ACHN (cell line): Measurements from ENCODE around the gene THOC1.

Source experiments
- DNase-seq: peaks from one replicate; pipeline ENCODE4 v3.0.0-alpha.2; 2015
- in situ Hi-C: cut with HindIII; loops from 2 replicates; pipeline ENCODE4 v1.10.0; 2017; ENCODE audit warnings: low sequenced_read_pairs, low pct_ligation_motif_present, low pct_unique_long_range_greater_than_20kb

THOC1 gene

DNA sequence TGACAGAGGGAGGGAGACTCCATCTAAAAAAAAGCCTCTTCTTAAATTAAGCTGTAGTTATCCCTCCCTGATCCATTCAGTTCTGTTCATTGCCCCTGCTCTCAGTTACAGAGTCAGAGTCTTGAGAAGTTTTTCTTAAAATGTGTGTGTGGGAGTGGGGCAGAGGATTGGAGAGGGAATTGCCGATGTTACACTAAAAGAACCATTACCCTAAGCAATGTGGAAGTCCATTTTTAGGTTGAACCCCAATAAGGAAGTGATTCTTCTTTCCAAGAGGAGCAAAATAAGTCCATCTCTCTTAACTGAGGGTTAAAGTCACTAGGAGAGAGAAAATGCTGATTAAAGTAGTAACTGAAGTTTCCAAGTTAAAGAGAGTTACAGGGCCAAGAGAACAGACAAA lies 21.2 kb upstream of the THOC1 start:
- DNase-seq, result no peak
- in situ Hi-C loops, result no loop called here

DNA sequence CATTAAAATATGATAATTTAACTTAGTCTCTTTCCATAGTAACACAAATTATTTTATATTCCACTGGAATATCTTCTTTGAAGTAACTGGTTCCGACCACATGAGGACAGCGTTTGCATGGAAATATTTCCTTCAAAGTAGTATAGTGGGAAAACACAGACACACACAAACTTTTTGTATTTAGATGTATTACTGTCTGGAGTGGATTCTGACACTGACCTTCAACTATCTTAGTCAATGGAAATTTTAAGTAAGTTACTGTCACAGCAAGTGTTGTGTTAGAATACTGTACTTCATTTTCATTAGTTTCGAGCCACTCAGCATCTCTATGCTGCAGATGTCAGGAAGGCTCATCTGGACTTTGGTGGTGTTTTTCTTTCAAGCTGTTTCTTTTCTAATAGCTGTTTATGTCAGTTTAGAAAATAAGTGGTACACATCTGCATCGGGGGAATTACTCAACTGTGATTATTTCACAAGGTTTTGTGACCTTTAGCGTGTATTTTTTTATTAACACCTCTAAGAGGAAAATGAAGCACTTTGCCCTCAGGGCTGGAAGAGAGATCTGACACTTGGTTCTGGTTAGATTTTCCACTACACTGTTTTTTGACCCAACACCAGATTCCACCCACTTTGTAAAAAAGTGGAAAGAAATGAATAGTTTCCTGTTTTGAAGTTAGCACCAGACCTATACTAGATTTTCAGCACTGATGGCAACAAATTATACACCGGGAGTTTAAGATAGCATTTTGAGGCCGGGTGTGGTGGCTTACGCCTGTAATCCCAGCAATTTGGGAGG lies 18.9 kb upstream of the THOC1 start:
- peak; percentile 42 for DNase-seq
- in situ Hi-C loops, result no loop called here

DNA sequence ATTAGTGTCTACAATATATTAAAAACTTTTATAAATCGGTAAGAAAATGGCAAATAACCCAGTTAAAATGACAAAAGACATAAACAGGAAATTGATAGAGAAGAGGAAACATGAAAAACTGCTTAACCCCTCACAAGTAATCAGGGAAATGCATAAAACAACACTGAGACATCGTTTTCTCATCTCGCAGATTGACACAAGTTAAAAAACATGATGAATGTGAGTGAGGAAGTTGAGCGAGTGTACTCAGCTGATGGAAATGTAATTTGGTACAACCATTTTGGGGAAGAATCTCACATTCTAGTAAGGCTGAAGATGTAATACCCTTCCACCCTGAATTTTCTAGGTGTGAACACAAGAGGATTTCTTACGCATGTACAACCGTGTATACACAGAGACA lies 18.0 kb upstream of the THOC1 start:
- in situ Hi-C loops, result no loop called here
- DNase-seq, result no peak

DNA sequence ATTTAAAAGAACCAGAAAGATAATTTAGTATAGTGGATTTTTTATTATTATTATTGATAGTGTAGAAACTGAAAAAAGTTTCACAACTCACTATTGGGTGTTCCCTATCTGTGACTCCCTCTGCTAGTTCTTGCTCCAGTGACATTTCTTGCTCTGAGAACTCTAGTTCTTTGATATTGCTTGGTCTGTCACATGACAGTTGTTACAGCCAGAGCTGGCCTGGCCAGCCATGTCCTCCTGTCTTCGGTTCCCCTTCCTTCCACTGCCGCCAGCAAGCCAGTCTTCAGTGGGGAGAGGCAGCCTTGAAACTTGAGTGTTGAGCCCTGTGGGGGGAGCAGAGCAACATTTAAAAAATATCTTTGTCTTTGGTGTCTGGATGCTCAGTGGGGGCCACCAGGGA lies 7.6 kb upstream of the THOC1 start:
- in situ Hi-C loops, result no loop called here

DNA sequence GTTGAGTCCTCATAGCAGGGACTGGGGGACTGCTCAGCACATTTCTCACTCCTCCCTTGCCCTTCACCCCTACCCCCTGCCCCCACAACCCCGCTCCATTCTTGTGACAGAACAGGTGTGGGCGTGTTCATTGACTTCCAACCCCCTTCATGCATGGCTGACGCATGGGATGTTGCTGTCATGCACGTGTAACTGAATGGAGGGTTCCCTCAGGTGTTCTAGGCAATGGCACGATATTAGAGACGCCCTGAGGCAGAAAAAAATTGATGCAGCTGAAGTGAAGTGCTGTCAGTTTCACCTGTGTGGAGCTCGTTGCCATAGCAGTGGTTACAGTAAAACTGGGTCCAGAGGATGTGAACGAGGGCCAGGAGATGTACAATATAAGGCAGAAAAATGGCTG lies 6.5 kb upstream of the THOC1 start:
- in situ Hi-C loops, result no loop called here
- DNase-seq, result no peak

More for the DNA sequence above, 7.6 kb upstream of the THOC1 start:
- no peak for DNase-seq

DNA sequence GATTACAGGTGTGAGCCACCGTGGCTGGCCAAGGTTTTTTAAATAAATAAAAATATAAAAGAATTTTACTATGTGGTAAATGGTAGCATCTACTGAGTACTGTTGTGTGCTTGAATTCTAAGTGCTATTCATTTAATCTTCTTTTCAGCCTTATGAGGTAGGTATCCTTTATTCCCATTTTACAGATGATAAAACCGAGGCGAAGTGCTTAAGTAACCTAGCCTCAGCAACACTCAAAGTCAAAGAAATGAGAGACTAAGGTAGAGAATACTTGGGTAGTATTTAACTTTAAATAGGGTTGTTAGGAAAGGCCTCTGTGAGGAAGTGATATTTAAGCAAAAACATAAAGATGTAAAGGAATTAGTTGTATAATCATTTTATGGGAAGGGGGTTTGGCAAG lies 5.7 kb upstream of the THOC1 start:
- in situ Hi-C loops, result no loop called here
- no peak for DNase-seq

DNA sequence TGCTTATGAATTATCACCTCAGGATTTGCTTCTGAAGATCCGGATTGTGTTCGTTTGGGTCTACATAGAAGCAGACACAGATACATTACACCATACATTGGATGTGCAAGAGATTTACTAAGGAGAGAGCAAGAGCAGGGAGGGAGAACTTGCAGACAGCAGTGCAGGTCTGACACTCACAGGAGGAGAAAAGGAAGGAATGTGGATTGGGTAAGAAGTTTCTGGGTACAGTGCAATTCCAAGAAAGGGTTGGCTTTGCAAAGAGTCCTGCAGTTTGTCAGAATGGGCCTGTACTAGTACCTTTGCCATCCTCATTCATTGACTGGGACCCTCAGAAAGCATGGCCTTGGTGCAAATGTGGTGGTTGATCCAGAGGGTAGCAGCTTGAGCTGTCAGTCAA lies 4.8 kb upstream of the THOC1 start:
- in situ Hi-C loops, result no loop called here
- DNase-seq, result no peak

DNA sequence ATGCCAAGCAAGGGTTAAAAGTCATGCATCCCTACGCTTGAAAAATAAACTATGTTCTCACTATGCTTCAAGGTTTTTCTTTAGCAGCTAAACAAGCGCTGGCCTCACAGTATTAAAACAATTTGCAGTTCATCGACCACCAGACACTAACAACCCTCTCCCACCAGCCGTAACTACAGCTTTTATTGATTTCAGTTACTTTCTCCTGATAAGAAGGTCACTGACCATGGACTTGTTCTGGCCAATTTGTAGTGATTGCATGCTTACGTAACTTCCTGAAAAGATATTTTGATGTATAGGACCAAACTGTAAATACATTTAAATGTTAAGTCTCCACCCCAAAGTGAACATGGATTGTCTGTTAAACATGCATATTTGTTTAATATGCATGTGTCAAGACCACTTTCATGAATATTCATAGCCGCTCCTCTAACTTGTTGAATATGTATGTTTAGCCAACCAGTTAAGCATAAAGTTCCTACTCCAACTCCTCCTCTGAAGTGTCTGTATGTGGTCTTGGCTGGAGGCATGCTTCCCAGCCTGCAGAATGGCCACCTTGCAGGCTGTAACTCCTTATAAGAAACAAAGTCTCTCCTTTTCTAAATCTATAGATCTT lies 1.7 kb upstream of the THOC1 start:
- in situ Hi-C loops, result no loop called here
- DNase-seq, result no peak

DNA sequence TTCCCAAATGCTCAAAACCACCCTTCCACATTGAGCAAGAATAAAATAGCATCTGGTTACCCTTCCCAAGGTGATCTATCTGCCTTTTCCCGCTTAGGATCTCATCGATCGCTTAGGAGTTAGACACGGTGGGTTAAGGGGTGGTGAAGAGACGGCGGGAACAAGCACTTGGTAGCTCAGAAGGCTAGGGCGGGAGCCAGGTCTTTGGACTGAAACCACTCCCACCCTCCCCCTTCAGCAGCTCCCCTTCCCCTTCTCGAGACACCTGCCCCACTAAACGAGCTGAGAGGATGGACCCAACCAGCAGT lies 513 bp downstream of the THOC1 start:
- in situ Hi-C loops, result no loop called here
- peak; percentile 33 for DNase-seq

DNA sequence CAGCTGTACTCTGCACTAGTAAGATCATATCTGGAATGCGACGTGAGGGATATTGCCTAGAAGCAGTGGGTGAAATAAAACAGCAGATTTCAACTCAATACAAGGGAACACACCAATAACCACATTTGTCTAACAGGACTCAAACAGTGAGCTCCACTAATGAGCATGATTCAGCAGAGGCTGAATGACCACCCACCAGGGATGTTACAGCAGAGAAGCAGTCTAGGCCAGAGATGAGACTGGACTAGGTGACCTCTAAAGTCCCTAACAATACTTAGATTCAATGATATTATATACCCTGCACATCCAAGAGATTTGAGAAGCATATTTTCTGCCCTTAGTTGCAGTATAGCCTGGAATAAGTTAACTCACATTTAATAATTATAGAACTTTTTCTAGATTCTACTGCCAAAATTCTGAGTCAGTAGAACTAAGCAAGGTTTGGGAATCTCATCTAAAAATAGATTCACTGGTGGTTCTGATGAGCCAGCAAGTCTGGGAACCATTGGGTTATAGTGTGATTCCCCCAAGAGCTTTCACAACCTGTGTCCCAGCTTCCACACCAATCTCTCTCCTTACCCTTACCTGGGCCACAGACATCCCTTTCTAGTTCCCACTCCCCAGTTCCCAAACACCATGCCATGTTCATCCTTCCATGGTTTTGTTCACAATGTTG lies 6.3 kb downstream of the THOC1 start:
- no peak for DNase-seq
- in situ Hi-C loops, result no loop called here

DNA sequence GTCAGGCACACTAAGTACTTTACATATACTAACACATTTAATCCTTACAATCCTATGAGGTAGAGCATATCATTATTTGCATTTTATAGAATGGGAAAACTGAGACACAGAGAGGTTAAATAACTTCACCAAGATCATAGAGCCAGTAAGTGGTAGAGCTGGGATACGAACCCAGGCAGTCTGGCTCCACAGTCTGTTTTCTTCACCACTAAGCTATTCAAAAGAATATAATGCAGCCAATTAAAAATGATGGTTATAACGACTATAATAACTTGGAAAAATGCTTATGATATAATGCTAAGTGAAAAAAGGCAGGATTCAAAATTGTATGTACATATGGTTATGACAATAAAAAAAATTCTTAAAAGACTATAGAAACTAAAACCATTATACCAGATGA lies 7.3 kb downstream of the THOC1 start:
- no peak for DNase-seq
- in situ Hi-C loops, result no loop called here

DNA sequence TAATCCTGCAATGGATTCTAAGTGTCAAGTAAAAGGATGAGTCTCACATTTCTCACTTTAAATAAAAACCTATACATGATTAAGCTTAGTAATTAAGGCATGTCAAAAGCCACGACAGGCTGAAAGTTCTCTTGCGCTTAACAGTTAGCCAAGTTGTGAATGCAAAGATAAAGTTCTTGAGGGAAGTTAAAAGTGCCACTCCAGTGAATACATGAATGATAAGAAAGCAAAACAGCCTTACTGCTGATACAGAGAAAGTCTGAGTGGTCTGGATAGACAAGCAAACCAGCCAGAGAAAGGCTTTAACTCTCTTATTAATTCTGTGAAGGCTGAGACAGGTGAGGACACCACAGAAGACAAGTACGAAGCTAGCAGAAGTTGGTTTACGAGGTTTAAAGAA lies 12.7 kb downstream of the THOC1 start:
- in situ Hi-C loops, result no loop called here
- no peak for DNase-seq

DNA sequence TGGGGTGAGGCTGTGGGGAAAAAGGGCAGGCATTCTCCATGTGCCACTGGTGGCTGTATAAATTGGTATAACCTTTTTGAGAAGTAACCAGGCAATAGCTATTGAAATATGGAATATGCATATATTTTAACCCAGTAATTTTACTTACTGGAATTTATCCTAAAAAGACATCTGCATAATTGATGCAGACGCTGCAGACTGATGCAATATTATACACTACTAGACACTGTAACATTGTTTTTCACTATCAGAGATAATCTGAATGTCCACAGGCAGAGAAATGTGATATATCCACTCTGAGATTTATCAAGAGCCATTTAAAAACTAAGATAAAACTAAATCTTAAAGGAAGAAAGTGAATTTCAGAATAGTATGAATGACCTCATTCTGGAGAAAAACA lies 14.7 kb downstream of the THOC1 start:
- in situ Hi-C loops, result no loop called here

DNA sequence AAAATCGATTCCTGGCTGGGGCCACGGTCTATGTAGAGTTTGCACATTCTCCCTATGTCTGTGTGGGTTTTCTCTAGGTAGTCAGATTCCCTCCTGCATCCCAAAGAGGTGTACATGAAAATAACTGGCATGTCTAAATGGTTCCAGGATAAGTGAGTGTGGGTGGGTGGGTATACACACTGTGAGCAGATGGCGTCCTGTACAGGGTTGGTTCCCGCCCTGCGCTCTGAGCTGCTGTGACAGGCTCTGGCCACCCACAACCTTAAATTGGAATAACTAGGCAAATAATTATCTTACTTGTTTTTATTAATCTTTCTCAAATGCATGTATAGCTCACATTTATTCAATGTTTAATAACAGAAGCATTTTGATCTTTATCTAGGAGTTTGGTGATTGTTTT lies 16.3 kb downstream of the THOC1 start:
- DNase-seq, result no peak
- in situ Hi-C loops, result no loop called here

More for the DNA sequence above, 14.7 kb downstream of the THOC1 start:
- no peak for DNase-seq

DNA sequence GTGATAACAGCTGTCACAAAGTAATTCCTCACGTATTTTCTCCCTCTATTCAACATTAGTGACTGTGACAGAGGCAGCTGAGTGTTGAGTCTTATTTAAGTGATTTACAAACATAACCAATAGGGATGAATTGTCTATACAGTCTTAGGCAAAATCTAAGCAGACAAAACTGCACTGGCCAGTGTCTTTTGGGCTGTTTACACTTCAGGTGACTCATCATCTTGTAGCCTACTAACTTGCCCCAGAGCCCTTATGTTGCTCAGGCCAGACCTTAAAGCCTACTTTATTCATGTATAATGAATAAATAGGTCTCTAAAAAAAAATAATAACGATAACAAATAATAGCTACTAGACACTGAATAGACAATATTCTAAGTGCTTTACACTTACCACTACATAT lies 17.2 kb downstream of the THOC1 start:
- in situ Hi-C loops, result no loop called here
- DNase-seq, result no peak

DNA sequence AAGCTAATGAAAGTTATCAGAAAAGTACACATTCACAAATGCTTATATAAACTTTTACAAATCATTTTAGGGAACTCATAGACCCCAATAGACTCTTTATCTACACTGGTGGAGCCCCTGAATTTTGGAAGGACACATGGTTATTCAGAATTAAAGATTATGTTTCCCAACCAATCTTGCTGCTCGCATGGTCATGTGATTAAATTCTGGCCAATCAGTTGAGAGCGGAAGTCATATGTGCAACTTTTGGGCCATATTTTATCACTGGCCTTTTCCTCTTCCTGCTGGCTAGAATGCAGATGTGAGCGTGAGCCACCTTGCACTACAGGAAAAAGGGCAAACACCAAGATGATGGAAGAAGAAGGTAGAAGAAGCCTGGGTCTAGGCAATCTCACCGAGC lies 19.8 kb downstream of the THOC1 start:
- in situ Hi-C loops, result no loop called here

DNA sequence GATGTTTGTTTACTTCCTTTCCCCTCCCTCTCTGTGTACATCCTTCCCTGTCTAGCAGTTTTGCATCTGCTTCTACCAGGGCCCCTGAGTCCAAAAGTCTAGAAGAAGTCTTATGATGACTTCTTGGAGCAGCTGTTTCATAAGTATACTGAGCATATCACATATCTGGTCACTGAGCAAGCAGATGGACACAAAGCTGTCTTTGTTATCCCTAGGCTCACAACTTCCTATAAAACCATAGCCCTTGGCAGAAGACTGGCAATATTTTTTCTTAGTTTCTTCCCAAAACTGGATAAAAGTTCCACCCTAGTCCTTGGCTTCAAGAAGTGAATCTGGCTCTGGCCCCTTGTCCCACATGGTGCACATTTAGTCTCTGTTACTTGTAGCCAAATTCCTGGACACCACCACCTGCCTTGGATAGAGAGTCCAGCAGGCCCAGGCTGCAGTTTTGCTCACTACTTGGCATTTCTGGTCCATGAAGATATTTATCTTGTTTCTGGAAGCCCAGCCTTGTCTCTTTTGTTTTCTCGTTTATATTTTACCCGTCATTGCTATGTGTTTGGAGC lies 22.5 kb downstream of the THOC1 start:
- in situ Hi-C loops, result no loop called here
- DNase-seq, result no peak

More for the DNA sequence above, 19.8 kb downstream of the THOC1 start:
- DNase-seq, result no peak

DNA sequence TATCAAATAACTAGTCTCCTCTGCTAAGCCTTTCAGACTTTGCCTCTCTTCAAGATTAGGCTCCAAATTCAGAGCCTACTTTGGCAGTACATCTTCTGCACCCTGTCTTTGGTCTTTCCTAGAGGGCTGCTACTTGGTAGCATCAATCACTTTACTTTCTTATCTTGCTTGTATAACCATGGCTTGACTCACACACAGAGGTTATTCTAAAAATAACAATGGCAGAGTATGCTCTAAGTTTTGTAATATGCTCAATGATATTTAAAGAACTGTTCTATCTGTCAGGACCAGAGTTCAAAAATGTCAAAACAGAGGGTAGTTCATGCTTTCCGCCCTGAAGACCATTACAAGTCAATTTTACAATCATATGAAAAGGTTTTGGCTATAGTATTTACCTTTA lies 27.7 kb downstream of the THOC1 start:
- in situ Hi-C loops, result no loop called here
- DNase-seq, result no peak

DNA sequence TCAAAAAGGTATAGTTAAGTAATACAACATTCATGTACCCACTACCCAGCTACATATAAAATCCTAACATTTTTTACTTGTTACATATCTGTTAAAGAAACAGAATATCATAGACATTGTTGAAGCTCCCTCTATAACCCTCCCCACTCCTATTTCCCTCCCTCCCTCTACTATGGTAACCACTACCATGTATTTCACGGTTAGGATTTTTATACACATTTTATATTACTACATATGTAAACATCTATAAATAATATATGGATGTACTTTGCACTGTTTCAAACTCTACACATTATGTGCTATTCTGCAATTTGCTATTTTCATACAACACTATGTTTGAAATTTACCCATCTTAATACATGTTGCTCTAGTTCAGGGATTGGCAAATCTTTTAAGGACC lies 36.3 kb downstream of the THOC1 start:
- in situ Hi-C loops, result no loop called here
- no peak for DNase-seq

DNA sequence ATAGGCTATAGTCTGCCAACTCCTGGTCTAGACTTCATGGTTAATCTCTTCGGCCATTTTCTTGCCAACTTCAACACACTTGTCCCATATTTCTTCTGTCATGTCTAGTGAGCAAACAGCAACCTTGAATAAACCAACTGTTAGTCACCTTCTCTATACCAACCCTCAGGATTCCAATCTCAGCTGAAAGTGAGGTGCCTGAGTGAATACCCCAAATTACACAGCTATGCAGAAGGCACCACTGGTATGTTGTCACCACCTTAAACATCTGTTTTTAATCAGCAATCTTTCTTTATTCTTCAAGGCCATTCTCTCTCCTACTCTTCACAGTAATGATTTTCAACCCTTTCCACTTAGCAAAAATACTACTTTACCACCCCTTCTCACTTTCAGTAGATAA lies 39.3 kb downstream of the THOC1 start:
- DNase-seq, result no peak
- in situ Hi-C loops, result no loop called here
